HG03103 (cell line): ENCODE data around the gene IL17C.

Experiments
- ATAC-seq: cut with Tn5 transposase; IDR thresholded peaks from one replicate; pipeline ENCODE4 v1.9.1; 2021; ENCODE audit warnings: low read depth; ENCODE audit not compliant: unreplicated experiment

Gene IL17C

GRCh38 chr16:88638323-88639230 is at the start of gene IL17C:
Gene IL17C (plus strand): TSS chr16:88638572. CDS start chr16:88638642, 70 bp downstream.
- no peak for ATAC-seq

- no peak for ATAC-seq
Measured at GRCh38 chr16:88588754-88589153, 49.6 kb upstream of the IL17C start.

GRCh38 chr16:88589441-88589840 is 48.9 kb upstream of the IL17C start:
- no peak for ATAC-seq

- no peak for ATAC-seq
Measured at GRCh38 chr16:88591577-88592021, 46.8 kb upstream of the IL17C start.

- ATAC-seq = no peak
Measured at GRCh38 chr16:88593061-88593460, 45.3 kb upstream of the IL17C start.

- ATAC-seq = no peak
Measured at GRCh38 chr16:88593489-88593888, 44.9 kb upstream of the IL17C start.

GRCh38 chr16:88593910-88594309 is 44.5 kb upstream of the IL17C start:
- ATAC-seq = no peak

GRCh38 chr16:88595101-88595500 is 43.3 kb upstream of the IL17C start:
- ATAC-seq = no peak

- ATAC-seq = no peak
Measured at GRCh38 chr16:88595921-88596320, 42.5 kb upstream of the IL17C start.

- no peak for ATAC-seq
Measured at GRCh38 chr16:88596483-88596882, 41.9 kb upstream of the IL17C start.

GRCh38 chr16:88597856-88598491 is 40.4 kb upstream of the IL17C start:
- ATAC-seq = no peak

- ATAC-seq = no peak
Measured at GRCh38 chr16:88599092-88599733, 39.2 kb upstream of the IL17C start.

GRCh38 chr16:88599825-88600538 is 38.4 kb upstream of the IL17C start:
- ATAC-seq = no peak

GRCh38 chr16:88600539-88600896 is 37.9 kb upstream of the IL17C start:
- ATAC-seq = no peak

GRCh38 chr16:88601313-88602036 is 36.9 kb upstream of the IL17C start:
- ATAC-seq = no peak

- no peak for ATAC-seq
Measured at GRCh38 chr16:88602091-88602490, 36.3 kb upstream of the IL17C start.

- ATAC-seq = no peak
Measured at GRCh38 chr16:88605186-88606147, 32.9 kb upstream of the IL17C start.

- no peak for ATAC-seq
Measured at GRCh38 chr16:88606148-88606757, 32.1 kb upstream of the IL17C start.

- no peak for ATAC-seq
Measured at GRCh38 chr16:88608076-88608475, 30.3 kb upstream of the IL17C start.
